ENCODE data around the gene CASK. TPM values are rescaled to one million over a fixed set of nuclear protein-coding genes. Genes with fewer than 3 reads are reported as not detected.

Gene CASK
- total RNA-seq, 1 experiment from 2014 or later: 54.6 TPM

GRCh38 chrX:41665686-41666085 lies 257.7 kb downstream of the CASK start:
- H3K36me3 Mint-ChIP-seq: no peaks in the 10 kb centered on the region; the same call in 1 of the 2 replicates
- CTCF ChIA-PET: interaction anchor here (0.9 kb wide), 1 partner anchor 94 kb away, joined by 3 read pairs; no protein-coding TSS in a partner anchor
- H3K4me1 Mint-ChIP-seq: peaks cover 10% of the 10 kb centered on the region
- no peak overlapping the region for H3K4me3 Mint-ChIP-seq
- no peaks in the 10 kb centered on the region for H3K27me3 Mint-ChIP-seq (ENCODE audit: low read depth)
- TF ChIP-seq ZNF423 (CRISPR knock-in tag; IDR thresholded peaks at IDR 0.05) (no peak), ETV6 (CRISPR knock-in tag; IDR thresholded peaks at IDR 0.05) (no peak), AR (CRISPR knock-in tag; IDR thresholded peaks at IDR 0.05) (no peak), CREB1 (CRISPR knock-in tag; IDR thresholded peaks at IDR 0.05) (no peak), SMAD3 (CRISPR knock-in tag; IDR thresholded peaks at IDR 0.05; ENCODE audit: borderline replicate concordance) (no peak), FOXK1 (CRISPR knock-in tag; IDR thresholded peaks at IDR 0.05) (no peak), ZNF219 (CRISPR knock-in tag; IDR thresholded peaks at IDR 0.05; ENCODE audit: borderline replicate concordance) (no peak), FOXJ3 (CRISPR knock-in tag; IDR thresholded peaks at IDR 0.05; ENCODE audit: borderline replicate concordance) (no peak), FOXP4 (CRISPR knock-in tag; IDR thresholded peaks at IDR 0.05) (no peak), PREB (CRISPR knock-in tag; IDR thresholded peaks at IDR 0.05; ENCODE audit: borderline replicate concordance) (no peak), ZSCAN18 (CRISPR knock-in tag; IDR thresholded peaks at IDR 0.05) (no peak), PRRX2 (CRISPR knock-in tag; IDR thresholded peaks at IDR 0.05) (no peak)
- no peaks in the 10 kb centered on the region for H3K9me3 Mint-ChIP-seq
- POLR2A ChIA-PET: no interaction called here
- H3K27ac Mint-ChIP-seq: no peak overlapping the region
- no peak for DNase-seq (ENCODE audit: low spot score)
- no peak for ATAC-seq

GRCh38 chrX:41664908-41665307 lies 258.4 kb downstream of the CASK start:
- CTCF ChIA-PET: no interaction called here
- Mint-ChIP-seq H3K36me3 (peaks cover 4% of the 10 kb centered on the region), H3K27me3 (ENCODE audit: low read depth) (no peaks in the 10 kb centered on the region)
- TF ChIP-seq FOXK1 (CRISPR knock-in tag; IDR thresholded peaks at IDR 0.05) (no peak), USF2 (CRISPR knock-in tag; IDR thresholded peaks at IDR 0.05) (no peak), ZNF281 (CRISPR knock-in tag; IDR thresholded peaks at IDR 0.05) (no peak), E2F4 (CRISPR knock-in tag; IDR thresholded peaks at IDR 0.05; ENCODE audit: borderline replicate concordance, low read depth) (no peak), ZNF232 (CRISPR knock-in tag; IDR thresholded peaks at IDR 0.05) (no peak), SMAD4 (CRISPR knock-in tag; IDR thresholded peaks at IDR 0.05) (no peak), TEAD4 (CRISPR knock-in tag; IDR thresholded peaks at IDR 0.05) (no peak), ZNF121 (CRISPR knock-in tag; IDR thresholded peaks at IDR 0.05) (no peak), E2F1 (CRISPR knock-in tag; IDR thresholded peaks at IDR 0.05) (no peak), ATF2 (CRISPR knock-in tag; IDR thresholded peaks at IDR 0.05; ENCODE audit: borderline replicate concordance, low read depth) (no peak)

More at GRCh38 chrX:41664908-41665307, 258.4 kb downstream of the CASK start:
- Mint-ChIP-seq H3K4me3 (no peak overlapping the region), H3K27ac (no peak overlapping the region), H3K9me3 (no peaks in the 10 kb centered on the region), H3K4me1 (peaks cover 10% of the 10 kb centered on the region)
- no peak for DNase-seq (ENCODE audit: low spot score)
- POLR2A ChIA-PET: no interaction called here
- ATAC-seq: no peak

Measured in WTC11 (cell line).